8988T (cell line): Measurements from ENCODE around the gene ARL4A.
"Not testable (repeated sequence)": the region's sequence is repeated elsewhere in the genome, so short reads cannot be mapped to it uniquely, and the experiment has no call there.

Experiments used
- DNase-seq: peaks from one replicate; pipeline ENCODE4 v3.0.0; 2011

Gene ARL4A, protein sequence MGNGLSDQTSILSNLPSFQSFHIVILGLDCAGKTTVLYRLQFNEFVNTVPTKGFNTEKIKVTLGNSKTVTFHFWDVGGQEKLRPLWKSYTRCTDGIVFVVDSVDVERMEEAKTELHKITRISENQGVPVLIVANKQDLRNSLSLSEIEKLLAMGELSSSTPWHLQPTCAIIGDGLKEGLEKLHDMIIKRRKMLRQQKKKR

DNA sequence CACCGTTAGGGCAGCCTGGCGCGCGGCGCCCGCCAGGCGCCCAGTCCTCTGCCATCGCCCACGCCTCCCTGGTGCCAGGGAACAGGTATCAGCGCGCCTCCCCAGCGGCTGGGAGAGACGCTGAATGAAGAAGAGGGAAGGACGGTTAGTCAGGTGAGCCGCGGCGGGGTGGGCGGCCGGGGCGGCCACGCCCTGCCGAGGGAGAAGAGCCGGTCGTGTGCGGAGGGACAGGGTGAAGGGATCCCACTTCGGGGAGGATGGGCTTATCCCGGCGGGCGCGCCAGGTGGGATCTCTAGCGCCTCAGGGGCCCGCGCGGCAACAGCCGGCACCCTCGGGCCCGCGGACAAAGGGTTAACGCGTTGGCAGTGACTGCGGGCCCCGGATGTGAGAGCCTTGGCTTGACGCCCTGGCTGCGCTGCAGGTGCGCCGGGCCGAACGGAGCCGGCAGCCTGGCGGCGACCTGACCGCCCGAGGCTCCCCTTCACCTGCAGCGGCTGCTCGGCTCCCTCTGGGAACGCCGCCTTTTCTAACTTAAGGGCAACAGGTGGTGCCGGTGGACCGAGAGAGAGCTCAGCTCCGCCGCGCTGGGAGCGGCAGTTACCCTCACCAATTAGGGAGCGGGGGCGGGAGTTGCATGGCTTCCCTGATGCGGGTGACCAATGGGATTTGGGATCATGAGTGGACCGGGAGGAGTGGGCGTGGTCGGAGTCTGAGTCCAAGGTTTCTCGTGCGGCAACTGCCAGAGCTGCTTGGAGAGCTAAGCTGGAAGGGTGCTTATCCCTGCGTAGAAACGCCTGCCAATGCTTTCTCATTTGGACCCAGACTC, at the start of gene ARL4A:
Gene ARL4A (plus strand): TSS at position 743 of the 827 bp plus-strand sequence. CDS start 622 bp downstream, outside the sequence.
- DNase-seq, result peak; percentile 78

DNA sequence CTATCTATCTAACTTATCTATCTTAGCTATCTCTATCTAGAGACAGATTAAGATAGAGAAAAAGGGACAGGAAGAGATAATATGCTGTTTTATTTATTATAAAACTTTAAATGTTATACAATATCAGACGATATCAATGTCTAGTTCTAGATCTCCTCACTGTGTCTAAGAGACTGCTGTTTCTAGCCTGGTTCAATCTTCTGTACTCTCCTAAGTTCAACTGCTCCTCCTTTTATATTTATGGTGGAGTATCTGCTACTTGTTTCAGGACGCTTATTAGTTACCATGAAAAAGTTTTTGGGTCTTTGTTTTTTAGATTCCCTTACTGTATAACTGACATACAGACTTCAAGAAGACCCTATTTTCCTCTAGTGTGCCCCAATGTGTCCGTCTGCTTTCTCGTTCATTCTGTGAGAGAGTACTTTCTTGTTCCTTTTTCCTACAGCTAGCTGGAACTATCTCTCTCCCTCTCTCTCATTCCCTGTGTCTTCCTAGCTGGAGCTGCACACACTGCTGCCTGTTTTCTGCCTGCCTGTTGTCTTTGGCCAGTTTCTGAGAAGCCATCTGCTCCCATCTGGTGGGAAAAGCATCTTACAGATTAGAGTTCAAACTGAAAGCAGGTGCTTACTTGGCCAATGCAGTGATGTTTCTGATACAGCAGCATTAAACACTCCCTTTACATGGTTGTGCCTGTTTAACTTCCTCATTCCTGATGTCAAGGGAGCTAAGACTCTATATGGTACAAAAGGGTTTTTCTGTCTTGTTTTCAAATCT, 49.4 kb upstream of the ARL4A start:
- DNase-seq, result no peak

DNA sequence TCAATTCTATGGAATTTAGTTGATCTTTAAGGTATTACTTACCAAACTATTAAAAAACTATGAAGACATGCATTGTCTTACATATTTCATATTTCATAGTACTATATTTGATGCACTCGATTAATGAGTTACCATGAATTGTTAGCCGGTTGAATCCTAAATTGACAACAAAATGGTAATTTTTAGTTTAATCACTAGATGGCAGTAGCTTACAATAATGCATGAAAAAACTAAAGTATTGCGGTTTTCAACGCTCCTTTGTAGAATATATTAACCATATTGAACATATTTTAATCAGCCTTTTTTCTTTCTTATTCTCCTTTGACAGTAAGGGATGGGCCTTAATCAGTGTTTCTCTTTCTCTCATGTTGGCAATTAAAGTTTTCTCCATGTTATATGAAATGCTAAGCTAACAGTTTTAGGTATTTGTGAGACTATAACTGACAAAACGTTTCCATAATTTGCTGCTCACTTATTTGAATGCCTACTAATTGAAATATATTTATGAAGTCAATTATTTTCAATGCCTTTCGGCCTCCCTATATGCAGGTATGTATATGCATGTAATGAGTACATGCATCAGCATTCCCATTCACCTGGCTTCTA, 48.5 kb upstream of the ARL4A start:
- DNase-seq, result no peak

DNA sequence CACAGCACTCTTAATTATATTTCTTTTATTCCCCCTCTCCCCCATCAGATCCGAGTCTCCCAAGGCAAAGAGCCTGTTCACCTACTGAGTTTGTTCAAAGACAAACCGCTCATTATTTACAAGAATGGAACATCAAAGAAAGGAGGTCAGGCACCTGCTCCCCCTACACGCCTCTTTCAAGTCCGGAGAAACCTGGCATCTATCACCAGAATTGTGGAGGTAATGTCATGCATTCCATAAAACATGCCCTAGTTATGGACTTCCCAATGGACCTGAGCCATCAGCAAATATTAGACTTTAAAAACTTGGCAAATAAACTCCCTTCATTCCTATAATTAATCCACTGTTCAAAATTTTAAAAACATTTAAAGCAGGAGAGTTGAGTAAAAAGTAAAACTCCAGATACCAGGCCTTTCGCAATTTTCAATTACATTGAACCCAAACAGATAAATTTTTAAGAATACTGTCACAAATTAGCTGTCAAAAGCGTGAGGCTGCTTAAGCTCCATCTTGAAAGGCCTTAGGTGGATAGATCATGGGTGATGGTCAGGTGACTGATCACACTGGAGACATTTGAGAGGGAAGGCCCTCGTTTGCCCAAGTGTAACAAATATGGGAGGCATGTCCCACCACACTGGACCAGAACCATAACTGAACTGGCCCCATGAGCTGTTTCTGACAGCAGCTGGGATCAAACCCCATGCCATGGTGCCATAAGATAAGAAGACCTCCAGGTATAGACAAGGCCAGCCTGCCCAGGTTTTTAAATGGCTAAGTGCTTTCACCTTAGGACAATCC, 46.9 kb upstream of the ARL4A start:
- no peak for DNase-seq

DNA sequence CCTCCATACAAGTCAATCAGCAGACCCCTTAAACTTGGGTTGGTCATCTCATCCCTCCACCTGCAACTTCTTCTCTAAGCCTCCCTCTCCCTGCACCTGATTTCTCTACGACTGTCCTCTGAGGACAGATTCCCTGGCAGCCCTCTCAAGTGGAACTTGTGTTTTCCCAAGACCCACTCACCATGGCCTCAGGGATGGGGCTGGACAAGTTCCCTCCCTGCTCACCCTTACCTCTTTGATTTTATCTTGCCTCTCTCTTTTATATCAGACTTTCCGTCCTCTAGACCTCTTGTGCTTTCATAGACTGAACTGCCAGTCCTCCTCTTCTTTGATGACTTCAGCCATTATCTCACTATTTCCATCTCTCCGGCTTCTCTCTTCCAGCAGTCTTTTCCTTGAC, 46.2 kb upstream of the ARL4A start:
- DNase-seq, result no peak

DNA sequence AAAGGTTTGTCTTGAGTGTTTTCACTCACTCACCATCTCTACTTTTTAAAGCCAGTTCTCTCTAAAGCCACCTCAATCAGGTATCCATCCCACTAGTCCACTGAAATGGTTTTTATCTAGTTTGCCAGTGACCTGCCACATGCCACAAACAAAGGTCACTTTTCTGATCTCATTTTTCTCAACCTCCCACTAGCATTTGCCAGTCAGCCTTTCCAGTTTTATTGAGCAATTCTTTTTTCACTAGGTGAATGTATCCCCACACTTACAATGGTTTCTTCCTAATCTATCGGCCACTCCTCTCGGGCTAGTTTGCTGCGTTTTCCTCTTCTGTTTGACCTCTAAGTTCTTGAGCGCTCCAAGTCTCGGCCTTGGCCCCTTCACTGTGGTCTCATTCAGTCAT, 44.9 kb upstream of the ARL4A start:
- DNase-seq, result no peak

DNA sequence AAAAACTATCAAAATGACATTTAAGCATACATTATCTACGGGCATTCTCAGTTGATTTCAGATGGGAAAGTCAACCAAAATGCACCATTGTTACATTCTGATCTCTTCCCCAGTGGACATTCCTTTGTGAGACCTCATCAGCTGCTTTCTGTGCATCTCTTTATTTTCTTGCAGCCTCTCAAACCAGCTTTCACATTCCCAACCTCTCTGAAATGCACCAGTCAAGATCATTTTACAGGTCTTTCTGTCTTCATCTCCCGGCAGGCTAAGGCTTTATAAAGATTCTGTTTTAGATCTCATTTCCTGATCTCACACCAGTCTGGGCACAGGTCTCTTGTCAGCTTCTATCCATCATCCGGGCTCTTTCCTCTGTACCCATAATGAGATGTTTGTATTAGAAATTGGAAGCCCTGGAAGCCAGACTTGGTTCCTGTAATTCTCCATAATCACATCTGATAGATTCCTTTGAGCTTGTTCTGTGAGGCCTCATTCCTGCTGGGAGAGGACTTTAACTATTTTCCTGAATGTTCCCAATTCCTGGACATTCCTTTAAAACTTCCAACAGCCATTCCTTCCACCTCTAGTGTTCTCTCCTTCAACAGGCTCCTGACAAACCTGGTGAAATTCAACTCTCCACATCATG, 44.3 kb upstream of the ARL4A start:
- DNase-seq, result no peak

DNA sequence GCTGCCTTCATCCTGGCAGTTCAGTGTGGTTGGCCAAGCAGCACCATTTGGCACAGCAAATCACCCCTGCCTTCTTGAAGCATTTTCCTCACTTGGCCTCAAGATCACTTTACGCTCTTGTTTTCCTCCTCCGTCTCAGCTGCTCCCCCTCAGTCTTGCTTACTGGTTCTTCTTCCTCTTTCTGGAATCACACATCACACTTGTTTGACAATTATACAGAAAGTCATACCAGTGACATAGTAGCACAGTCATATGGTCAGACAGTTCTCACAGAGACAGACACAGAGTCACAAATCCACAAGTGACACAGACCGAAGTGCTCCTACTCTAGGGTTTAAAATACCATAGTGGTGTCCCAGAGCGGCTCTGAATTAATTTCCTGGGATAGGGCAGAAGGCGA, 43.8 kb upstream of the ARL4A start:
- no peak for DNase-seq

DNA sequence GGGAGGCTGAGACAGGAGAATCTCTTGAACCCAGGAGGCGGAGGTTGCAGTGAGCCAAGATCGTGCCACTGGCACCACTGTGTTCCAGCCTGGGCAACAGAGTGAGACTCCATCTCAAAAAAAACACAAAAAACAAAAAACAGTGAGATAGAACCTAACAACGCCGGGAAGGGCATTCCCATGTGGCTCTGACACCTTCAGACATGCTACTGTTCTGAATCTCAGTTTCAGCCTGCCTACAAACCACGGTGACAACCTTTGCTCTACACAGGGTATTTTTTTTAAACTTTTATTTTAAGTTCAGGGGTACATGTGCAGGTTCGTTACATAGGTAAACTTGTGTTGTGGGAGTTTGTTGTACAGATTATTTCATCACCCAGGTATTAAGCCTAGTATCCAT, 42.2 kb upstream of the ARL4A start:
- not testable (repeated sequence) for DNase-seq

DNA sequence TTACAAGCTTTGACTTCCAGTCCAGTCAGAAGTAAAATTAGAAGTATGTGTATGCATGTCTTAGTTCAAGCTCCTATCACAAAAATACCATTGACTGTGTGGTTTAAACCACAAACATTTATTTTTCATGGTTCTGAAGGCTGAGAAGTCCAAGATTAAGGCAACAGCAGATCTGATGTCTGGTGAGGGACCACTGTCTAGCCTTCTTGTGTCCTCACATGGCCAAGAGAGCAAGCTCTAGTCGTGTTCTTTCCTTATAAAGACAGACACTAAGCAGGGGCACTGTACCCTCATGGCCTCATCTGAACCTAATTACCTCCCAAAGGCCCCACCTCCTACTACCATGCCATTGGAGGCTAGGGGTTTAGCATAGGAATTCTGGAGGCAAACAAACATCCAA, 41.3 kb upstream of the ARL4A start:
- no peak for DNase-seq

DNA sequence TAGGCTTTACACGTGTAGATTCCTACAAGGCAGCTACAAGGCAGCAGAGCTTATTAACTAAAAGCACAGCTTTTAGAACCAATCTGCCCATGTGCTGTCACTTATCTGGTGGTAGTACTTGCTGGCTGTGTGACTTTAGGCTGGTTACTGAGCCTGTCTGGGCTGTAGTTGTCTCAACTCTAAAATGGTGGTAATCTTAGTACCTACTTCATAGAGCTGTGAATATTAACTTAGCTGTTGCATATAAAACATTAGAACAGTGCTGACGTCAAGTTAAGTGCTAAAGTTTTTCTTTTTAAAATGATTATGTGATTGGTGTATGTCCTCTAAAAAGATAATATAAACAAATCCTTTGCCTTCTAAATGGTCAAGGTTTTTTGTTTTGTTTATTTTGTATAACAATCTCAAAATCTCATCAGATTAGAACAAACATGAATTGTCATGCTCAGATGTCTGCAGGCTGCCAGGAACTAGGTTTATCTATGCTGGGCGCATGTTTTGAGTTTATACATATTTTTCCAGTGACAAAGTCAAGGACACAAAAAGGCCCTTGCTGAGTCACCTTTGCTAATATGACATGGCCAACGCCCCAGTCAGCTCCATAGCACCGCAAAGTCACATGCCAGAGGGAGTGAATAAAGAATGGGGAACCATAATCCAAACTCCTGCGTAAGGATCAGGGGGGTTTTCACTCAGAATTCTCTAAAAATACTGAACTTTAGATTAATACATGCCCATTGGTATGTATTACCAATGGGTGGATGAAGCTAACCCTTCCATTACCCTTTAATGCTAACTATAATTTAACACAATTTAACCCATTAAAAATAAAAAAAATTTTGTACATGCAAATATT, 39.8 kb upstream of the ARL4A start:
- no peak for DNase-seq

DNA sequence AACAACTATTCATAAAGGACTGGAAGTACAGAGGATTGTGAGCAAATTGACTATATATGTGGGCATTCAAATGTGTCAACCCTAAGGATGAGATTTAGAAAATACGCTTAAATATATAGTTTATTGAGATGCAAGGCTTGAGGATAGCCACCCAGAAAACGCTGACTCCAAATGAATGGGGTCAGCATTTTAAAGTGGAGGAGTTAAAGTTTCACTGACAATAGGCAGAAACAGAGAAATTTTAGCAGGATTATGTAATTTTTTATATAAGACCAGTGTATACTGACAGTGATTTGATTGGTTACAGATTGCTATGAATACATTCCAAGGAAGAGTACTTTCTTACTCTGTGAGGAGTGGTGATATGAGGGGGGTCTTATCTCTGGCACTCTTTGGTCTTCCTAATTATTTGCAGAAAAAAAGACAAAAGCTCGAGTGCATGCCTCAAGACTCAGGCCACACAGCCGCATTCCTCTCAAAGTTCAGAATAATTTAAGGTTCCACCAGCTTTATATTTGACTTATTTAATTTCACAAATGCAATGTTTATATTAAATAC, 38.6 kb upstream of the ARL4A start:
- DNase-seq, result no peak

DNA sequence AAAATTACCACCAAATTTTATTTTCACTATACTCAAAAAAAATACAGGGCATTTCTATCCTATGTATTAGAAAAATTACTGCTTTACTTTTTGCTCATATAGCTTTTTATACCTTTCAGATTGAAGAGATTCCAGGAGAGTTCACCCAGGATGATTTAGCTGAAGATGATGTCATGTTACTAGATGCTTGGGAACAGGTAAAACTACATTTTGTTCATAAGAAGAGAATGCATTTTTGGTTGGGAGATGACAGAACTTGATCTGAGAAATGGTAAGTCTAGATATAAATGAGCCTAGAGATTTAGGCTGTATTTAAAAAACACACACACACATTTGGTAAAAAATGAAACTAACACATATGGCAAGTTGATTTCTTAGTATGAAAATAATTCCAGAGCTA, 38.1 kb upstream of the ARL4A start:
- DNase-seq, result no peak

DNA sequence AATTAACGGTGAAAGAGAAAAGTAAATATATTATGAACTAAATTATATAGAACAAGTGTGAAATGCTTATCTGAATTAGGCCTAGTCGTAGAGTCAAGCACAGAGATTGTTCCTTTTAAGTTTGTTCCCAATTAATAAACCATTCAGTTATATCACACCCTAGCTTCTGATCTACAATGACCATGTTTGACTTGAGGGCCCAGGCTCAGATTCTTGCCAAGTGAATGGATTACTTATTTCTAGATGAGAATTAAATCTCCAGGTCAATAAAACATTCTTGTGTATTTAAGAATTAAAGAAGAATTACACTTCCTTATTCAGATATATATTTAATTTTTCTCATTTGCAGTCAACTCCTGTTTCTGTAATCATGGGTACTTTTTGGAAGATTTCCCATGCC, 37.4 kb upstream of the ARL4A start:
- no peak for DNase-seq

DNA sequence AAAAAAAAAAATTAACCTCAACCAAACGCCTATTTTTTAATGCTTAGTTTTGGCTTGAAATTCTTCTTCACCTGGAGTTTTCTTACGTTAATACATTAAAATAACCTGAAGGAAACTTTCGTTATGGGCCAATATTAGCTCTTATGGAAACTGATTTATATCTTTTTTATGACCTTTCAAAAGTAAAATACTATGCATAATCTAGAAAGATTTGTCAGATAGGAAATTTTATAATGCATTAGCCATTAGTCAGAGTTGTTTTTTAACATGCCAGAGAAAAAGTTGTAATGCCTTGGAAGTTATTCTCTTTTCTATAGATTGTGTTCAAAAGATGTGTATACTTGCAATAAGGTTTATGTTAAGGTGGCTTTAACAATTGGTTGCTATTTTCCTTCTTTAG, 34.3 kb upstream of the ARL4A start:
- DNase-seq, result no peak

DNA sequence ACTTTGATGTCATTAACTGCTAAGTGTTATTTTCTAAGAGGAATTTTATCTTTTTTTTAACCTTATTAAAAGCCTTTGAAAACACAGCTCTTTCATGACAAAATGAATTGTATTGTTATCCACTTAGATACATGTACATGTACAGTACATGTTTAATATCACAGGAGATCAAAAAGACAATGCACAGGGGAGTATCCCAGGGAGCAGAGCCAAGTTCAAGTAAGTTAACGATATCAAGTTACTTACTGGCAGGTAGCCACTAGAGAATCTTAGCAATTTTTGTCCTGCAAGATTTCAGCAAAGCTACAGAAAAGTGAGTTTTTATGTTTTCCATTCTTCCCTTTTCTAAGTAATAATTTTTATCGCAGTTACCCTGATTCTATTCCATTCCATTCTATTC, 33.9 kb upstream of the ARL4A start:
- DNase-seq, result no peak

DNA sequence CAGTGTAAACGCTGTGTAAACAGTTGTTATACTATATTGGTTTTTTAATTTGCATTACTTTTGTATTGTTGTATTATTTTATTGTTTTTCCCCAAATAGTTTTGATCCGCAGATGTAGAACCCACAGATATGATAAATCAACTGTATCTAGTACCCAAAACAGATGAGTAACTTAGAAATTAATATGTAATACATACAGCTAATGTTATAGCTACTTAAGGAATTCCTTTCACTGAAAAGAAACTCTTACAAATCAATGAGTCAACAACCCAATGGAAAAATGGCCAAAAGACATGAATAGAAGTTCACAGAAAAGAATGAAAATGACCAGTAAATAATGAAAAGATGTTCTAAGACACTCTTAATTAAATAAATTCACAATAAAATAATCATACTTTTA, 32.3 kb upstream of the ARL4A start:
- DNase-seq, result no peak

DNA sequence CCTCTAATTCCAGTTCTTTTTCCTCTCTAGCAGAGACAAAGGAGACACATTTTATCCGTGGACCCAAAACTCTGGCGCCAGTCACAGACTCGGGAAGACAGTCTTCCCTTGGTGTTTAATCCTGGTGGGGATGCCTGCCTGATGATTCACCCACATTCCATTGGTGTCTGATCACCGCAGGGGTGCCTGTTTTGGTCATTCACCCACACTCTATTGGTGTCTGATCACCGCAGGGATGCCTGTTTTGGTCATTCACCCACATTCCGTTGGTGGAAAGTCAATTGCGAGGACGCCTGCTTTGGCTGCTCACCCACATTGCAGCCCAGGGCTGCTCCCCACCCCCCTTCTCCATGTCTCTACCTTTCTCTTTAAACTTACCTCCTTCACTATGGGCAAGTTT, 27.0 kb upstream of the ARL4A start:
- not testable (repeated sequence) for DNase-seq

DNA sequence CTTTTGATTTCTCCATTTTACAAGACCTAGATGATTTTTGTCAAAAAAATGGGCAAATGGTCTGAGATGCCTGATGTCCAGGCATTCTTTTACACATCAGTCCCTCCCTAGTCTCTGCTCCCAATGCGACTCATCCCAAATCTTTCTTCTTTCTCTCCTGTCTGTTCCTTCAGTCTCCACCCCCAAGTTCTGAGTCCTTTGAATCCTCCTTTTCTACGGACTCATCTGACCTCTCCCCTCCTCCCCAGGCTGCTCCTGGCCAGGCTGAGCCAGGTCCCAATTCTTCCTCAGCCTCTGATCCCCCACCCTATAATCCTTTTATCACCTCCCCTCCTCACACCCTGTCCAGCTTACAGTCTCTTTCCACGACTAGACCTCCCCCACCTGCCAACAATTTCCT, 26.4 kb upstream of the ARL4A start:
- DNase-seq, result not testable (repeated sequence)

DNA sequence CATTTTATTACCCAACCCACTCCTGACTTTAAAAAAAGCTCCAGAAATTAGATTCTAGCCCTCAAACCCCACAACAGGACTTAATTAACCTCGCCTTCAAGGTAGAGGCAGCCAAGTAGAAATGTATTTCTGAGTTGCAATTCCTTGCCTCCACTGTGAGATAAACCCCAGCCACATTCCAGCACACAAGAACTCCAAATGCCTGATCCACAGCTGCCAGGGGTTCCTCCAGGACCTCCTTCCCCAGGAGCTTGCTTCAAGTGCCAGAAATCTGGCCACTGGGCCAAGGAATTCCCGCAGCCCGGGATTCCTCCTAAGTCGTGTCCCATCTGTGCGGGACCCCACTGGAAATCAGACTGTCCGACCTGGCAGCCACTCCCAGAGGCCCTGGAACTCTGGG, 25.9 kb upstream of the ARL4A start:
- no peak for DNase-seq
